Activated gamma-delta T cell treated with Interleukin-2 at 50 U/mL for 16 hours (primary cell): ENCODE results near the gene TTYH2.
"Not testable (repeated sequence)": the region's sequence is repeated elsewhere in the genome, so short reads cannot be mapped to it uniquely, and the experiment has no call there.

ENCODE experiments used
- DNase-seq: peaks from one replicate; pipeline ENCODE4 v3.0.0-alpha.2; 2020

The TTYH2 gene

DNA sequence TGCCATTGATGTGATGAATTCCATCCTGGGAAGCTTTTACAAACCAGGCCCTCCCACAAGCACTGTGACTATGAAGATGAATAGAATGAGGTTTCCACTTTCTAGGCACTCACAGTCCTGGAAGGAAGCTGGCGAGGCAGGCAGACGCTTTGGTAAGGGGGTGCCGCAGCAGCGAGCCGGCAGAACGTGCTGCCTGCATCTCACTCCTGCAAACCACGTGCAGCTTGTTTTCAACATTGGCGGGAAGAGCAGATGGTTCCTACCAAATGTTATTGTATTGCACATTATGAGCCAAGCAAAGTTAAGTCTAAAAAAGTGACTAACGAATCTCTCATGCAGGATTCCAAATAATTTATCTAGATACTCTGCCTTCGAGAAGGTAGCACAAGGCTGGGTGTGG, 57.0 kb downstream of the TTYH2 start:
- no peak for DNase-seq

DNA sequence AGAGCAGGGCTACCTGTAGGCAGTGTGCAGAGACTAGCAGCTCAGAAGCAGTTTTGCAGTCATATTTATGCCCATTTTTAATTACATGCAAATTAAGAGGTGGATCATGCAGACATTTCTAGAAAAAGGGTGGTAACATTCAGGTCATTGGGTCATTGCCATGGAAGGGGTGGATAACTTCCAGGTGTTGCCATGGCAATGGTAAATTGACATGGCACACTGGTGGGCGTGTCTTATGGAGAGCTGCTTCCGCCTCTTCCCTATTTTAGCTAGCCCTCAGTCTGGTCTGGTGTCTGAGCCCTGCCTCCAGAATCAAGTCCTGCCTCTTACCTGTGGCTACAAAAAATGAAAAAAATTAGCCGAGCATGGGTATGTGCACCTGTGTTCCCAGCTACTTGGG, 57.9 kb downstream of the TTYH2 start:
- no peak for DNase-seq

DNA sequence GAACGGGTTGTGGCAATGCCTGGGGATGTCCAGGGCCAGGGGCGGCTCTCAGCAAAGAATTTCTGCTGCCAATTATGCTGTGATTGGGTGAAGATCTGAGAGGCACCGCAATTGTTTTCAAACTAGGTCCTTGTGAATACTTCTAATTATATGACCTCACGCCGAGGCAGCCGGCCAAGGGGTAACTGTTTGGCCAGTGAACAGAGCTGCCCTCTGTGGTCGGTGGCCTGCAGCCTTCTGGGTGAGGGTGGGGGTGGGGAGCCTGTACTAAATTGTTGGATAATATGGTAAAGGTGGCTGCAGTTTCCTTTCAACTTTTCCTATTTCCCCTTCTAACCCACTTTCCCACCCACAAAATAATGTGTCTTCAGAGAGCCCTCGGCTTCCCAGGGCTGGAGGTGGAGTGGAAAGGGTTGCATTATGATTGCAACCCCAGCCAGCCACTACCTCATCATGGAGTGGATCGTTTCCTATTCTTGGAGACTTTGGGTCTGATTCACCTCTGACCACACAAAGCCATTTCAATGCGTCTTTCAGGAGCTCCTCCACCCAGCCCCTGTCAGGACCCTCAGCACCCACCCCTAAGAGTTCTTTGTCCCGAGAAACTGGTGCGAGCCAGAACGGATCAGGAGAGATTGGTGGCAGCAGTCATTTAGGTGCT, 58.7 kb downstream of the TTYH2 start:
- DNase-seq = no peak

DNA sequence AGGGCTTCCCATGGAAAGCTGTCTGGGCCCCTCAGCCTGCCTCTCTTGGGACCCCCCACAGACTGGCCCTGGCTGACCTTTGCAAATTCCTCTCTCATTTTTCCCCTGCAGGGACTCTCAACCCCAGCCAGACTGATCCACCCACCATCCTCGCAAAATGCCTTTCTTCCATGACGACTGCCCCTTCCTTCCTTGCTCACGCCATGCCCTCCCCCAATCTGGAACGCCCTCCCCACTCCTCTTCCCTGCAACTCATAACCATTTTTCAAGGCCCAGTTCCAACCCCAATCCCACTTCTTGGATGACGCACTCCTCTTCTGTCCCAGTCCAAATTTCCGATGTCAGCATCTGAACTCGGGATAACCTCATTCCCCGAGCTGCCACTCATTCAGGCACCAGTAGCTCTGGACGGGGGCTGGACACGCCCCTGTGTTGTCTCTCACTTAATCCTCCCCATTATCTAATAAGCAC, 59.4 kb downstream of the TTYH2 start:
- DNase-seq = no peak

DNA sequence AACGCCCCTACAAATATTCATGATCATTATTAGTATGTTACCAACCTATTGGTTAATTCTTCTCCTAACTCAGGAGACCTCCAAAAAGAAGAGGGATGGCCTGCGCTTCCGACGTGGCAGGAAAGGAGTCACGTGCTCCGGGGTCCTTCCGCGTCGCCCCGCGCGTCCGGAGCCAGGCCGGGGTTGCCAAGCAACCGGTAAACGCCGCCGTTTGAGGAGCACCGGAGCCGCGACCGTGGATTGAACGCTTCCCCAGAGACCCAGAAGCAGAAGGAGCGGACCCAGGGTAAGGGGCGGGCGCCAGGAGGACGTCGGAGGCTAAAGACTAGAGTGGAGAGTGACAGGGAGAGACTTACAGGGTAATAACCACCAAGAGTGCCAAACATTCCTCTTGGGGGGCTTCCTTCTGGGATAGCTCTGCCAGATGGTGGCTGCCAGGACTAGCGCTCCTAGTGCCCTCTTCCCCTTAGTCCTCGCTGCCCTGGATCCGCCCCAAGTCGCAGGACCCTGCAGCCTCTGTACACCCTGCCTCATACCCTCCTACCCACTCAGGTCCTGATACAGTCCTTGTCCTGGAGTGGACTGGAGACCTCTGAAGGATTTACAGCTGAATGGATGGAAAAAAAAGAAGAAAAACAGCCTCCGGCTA, 60.8 kb downstream of the TTYH2 start, which contains the start of gene DNAI2:
Gene DNAI2 (plus strand): TSS at position 175 of the 649 bp plus-strand sequence. CDS start 7,584 bp downstream, outside the sequence.
- peak; percentile 26 for DNase-seq

GRCh38 chr17:74274709-74275340, 61.5 kb downstream of the TTYH2 start:
- no peak for DNase-seq

DNA sequence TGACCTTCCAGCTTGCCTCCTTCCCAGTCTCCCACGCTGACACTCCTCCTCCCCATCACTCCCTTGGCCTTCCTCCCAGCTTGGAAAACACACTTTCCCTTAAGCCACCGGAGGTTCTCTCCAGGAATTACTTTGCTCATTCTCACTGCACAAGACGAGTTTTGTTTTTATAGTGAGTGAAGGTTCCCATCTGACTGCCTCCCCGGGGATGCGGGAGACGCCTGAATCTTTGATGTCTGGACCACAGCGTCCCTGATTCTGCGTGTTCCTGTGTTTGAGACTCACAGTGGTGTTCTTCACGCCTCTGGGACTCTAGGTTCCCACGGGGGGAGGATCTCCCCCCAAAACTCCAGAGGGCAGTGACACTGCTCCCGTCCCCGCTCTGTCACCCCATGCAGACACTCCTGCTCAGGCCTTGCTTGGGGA, 62.7 kb downstream of the TTYH2 start:
- DNase-seq = no peak

DNA sequence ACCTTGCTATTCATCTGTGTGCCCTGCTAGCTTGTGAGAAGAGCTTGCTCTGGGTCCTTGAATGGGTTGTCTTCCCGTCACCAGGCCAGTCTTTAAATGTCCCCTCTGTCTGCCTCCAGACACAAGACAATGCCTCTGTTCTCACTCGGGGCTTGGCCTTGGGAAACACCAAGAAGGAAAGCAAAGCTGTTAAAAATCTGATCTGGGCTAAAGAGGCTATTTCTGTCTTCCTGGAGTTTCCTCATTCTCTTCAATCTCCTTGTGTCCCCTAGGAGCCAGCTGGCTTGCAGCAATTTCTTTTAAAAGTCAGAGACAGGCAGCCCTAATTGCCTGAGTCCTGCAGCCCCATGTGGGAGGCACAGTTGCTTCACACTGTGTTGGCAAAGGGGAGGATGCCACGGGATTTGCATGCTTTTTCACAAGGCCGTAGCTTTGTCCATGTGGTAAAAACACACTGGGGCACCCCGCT, 63.2 kb downstream of the TTYH2 start:
- DNase-seq = no peak

DNA sequence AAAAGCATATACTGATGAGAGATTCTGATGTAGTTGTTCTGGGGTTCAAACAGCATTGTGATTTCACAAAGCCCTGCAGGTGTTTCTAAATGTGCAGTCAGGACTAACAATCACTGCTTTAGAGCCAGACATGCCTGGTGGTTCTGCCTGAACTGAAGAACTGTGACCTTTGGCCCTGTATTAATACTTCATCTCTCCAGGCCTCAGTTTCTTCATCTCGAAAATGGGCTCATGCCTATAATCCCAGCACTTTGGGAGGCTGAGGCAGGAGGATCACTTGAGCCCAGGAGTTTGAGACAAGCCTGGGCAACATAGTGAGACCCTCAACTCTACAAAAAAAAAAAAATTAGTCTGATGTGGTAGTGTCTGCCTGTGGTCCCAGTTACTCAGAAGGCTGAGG, 64.6 kb downstream of the TTYH2 start:
- no peak for DNase-seq

GRCh38 chr17:74279617-74280016, 66.2 kb downstream of the TTYH2 start:
- not testable (repeated sequence) for DNase-seq

- peak; percentile 46 for DNase-seq
Measured at GRCh38 chr17:74280093-74280513, 66.7 kb downstream of the TTYH2 start.

DNA sequence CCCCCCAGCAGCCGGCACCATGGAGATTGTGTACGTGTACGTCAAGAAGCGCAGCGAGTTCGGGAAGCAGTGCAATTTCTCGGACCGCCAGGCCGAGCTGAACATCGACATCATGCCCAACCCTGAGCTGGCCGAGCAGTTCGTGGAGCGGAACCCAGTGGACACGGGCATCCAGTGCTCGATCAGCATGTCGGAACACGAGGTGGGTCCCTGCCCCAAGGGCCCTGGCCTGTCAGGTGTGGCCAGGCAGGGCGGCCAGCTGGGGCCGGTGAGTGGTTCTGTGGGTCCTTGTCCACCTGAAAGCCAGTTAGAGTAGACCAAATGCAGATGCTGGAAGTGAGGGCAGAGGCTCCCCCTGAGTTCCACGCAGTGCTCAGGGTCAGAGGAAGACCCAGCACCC, 68.4 kb downstream of the TTYH2 start:
- no peak for DNase-seq

DNA sequence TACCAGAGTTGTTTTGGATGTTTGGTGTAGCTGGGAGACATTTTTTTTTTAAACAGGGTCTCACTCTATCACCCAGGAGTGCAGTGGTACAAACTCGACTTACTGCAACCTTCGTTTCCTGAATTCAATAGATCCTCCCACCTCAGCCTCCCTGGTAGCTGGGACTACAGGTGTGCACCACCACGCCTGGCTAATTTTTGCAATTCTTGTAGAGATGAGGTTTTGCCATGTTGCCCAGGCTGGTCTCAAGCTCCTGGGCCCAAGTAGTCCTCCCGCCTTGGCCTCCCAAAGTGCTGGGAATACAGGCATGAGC, 68.9 kb downstream of the TTYH2 start:
- DNase-seq = not testable (repeated sequence)

DNA sequence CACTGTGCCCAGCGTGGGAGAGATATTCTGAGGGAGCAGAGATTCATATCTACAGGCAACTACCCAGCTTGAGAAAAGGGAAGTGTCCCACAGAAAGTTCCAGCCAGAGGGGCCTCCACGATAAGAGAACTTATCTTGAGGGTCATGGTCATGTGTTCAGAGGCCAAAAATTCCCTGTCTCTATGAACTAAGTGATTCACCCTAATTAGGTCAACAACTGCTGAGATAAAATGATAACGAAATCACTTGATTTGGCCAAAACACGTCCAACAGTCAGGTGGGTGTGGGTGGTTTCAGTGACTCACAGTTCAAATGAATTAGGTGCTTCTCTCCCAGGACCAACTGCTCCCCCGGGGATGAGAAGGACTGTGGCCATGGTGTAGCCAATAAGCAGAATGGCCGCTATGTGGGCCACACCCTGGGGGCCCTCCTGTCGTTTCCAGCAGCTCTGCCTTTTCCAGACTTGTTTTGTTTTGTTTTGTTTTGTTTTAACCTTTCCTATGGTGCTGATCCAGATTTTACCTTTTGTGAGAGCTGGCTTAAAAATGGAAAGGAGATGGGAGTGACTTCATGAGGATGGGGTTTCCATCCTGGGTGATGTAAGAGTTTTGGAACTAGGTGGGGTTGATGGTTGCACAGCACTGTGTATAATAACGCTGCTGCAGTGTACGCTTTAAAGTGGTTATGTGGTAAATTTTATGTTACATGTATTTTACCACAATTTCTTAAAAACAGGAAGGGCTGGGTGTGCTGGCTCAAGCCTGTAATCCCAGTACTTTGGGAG, 69.4 kb downstream of the TTYH2 start:
- peak; percentile 19 for DNase-seq

GRCh38 chr17:74283371-74283673, 70.0 kb downstream of the TTYH2 start:
- DNase-seq = no peak

GRCh38 chr17:74287031-74287602, 73.7 kb downstream of the TTYH2 start:
- DNase-seq = no peak

GRCh38 chr17:74288785-74289184, 75.4 kb downstream of the TTYH2 start:
- DNase-seq = no peak

DNA sequence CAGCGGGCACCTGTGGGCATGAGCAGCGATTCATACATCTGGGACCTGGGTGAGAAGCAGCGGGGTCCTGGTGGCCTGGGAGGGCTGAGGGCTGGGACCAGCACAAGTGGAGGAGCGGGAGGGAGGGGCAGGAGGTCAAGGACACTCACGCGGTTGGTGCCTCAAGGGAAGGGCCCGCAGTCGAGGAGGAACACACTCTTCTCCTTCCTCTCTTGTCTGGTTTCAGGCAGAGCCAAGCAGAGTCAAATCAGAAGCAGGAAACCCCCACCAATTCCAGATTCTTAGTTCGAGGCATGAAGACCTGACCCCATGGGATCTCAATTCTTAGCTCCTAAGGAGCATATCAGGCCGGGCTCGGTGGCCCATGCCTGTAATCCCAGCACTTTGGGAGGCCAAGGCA, 76.3 kb downstream of the TTYH2 start:
- DNase-seq = no peak

DNA sequence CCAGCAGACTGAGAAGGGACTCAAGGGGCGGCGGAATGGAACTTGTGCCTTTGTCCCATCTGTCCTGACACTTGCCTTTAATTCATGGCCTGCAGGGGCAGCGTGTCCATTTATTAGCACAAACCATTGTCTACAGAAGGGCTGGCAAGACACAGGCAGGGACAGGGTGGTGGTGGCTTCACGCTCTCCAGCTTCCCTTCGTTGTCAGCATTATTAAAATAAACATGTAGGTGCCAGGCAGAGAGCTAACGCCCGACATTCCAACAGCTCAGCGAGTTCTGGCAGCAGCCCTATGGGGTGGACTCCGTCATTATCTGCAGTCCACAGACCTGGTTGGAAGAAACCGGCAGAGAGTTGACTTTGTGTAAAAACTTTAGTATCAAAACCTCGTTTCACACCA, 77.0 kb downstream of the TTYH2 start:
- no peak for DNase-seq

DNA sequence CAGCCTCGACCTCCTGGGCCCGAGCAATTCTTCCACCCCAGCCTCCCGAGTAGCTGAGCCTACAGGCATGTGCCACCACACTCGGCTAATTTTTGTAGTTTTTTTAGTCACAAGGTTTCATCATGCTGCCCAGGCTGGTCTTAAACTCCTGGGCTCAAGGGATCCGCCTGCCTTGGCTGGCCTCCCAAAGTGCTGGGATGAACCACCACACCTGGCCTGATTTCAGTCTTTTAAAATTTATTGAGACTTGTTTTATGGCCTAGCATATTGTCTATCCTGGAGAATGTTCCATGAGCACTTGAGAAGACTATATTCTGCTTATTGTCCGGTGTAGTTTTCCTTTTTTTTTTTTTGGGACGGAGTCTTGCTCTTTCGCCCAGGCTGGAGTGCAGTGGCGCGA, 79.1 kb downstream of the TTYH2 start:
- no peak for DNase-seq

DNA sequence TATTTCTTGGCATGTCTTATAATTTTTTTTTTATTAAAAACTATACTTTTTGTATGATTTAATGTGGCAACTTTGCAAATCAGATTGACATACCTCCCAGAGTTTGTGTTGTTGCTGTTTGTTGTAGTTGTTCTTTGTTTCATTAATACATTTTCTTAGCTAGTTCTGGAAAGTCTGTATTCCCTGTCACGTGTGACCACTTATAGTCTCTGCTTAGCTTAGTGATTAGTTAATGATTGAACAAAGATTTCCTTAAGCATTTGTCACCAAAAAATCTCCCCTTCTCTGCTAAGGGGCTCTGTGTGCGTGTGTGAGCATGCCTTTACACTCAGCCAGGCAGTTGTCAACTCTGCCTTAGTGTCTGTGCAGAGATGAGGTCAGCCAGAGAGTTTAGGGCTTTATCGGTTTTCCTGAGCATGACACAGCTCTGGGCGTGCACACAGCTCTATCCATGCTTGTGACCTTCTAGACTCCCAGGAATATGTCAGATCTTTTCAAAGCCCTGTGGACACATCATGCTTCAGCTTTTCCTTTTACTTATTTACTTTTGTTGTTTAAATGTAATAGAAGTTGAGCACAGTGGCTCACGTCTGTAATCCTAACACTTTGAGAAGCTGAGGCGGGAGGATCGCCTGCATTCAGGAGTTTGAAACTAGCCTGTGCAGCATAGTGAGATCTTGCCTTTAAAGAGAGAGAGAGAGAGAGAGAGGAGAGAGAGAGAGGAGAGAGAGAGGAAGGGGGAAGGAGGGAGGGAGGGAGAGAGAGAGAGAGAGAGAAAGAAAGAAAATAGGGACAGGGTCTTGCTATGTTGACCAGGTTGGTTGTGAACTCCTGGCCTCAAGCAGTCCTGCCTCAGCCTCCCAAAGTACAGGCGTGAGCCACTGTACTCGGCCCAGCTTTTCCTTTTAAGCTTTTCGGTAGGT, 82.5 kb downstream of the TTYH2 start:
- no peak for DNase-seq

DNA sequence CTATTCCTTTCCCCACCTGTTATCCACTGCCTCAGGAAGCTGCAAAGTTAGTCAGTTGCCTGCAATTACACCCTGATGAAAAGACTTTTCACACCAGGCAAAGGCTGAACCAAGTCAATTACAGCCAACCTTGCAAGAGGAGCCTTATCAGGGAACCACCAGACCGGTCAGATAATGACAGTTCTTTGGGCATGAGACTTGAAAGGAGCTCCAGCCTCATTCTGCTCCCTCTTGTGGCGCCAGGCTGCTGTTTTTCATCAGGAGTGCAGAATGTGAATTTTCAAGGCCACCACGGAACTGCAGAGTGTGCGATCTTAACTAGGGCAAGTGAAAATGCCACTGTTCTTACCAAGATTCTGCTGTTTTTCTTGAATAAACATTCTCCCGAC, 83.2 kb downstream of the TTYH2 start:
- DNase-seq = no peak
